ENCODE results near the gene MED12L.

Gene MED12L

GRCh38 chr3:151307131-151307530, 221.7 kb downstream of the MED12L start:
- TF ChIP-seq CTCF (IDR thresholded peaks at IDR 0.05; ENCODE audit: low read depth, low read length): no peak

GRCh38 chr3:151307583-151308488, 222.4 kb downstream of the MED12L start:
- no peak for TF ChIP-seq CTCF (IDR thresholded peaks at IDR 0.05; ENCODE audit: low read depth, low read length)

More at GRCh38 chr3:151307131-151307530, 221.7 kb downstream of the MED12L start:
- no peak for DNase-seq (ENCODE audit: extremely low read depth, low read depth)

GRCh38 chr3:151309566-151309965, 224.1 kb downstream of the MED12L start:
- DNase-seq (ENCODE audit: extremely low read depth, low read depth): no peak
- TF ChIP-seq CTCF (IDR thresholded peaks at IDR 0.05; ENCODE audit: low read depth, low read length): no peak

More at GRCh38 chr3:151307583-151308488, 222.4 kb downstream of the MED12L start:
- no peak for DNase-seq (ENCODE audit: extremely low read depth, low read depth)

- no peak for DNase-seq (ENCODE audit: extremely low read depth, low read depth)
- no peak for TF ChIP-seq CTCF (IDR thresholded peaks at IDR 0.05; ENCODE audit: low read depth, low read length)
Observed at GRCh38 chr3:151312972-151313371, 227.5 kb downstream of the MED12L start.

GRCh38 chr3:151314137-151314536, 228.7 kb downstream of the MED12L start:
- no peak for TF ChIP-seq CTCF (IDR thresholded peaks at IDR 0.05; ENCODE audit: low read depth, low read length)
- DNase-seq (ENCODE audit: extremely low read depth, low read depth): no peak

- DNase-seq (ENCODE audit: extremely low read depth, low read depth): no peak
Observed at GRCh38 chr3:151314593-151314992, 229.1 kb downstream of the MED12L start.

More at GRCh38 chr3:151314593-151314992, 229.1 kb downstream of the MED12L start:
- TF ChIP-seq CTCF (IDR thresholded peaks at IDR 0.05; ENCODE audit: low read depth, low read length): no peak

Measured in AG09319 (cell line).